KBM-7 (cell line): ENCODE results near the gene GIPC3.
A peak's percentile ranks its signal among the peaks of the same experiment; 100 is the strongest.
"Not testable (repeated sequence)": the region's sequence is repeated elsewhere in the genome, so short reads cannot be mapped to it uniquely, and the experiment has no call there.

Source experiments
- DNase-seq: peaks from one replicate; pipeline ENCODE4 v3.0.0-alpha.2; 2015
- in situ Hi-C: fragments of 300-500 bp; cut with MboI; formaldehyde crosslinking; loops from 2 replicates; pipeline ENCODE4 v1.14.3; 2020; ENCODE audit warnings: low sequenced_read_pairs, low pct_unique_long_range_greater_than_20kb, mixed read lengths

The GIPC3 gene

DNA sequence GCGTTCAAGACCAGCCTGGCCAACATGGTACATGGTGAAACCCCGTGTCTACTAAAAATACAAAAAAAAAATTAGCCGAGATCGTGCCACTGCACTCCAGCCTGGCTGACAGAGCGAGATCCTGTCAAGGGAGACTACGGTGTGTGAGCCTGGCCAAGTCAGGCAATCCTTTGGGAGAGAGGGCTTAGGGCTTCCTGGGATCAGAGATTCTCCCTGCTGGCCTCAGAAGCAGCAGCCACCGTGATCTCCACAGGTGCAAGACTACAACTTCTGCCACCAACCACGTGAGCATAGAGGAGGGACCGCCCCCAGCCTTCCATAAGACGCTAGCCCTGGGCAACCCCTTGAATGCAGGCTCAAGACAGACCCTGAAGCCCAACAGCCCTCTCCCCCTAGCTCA is 35.5 kb upstream of the GIPC3 start:
- in situ Hi-C loops, result no loop called here
- no peak for DNase-seq

DNA sequence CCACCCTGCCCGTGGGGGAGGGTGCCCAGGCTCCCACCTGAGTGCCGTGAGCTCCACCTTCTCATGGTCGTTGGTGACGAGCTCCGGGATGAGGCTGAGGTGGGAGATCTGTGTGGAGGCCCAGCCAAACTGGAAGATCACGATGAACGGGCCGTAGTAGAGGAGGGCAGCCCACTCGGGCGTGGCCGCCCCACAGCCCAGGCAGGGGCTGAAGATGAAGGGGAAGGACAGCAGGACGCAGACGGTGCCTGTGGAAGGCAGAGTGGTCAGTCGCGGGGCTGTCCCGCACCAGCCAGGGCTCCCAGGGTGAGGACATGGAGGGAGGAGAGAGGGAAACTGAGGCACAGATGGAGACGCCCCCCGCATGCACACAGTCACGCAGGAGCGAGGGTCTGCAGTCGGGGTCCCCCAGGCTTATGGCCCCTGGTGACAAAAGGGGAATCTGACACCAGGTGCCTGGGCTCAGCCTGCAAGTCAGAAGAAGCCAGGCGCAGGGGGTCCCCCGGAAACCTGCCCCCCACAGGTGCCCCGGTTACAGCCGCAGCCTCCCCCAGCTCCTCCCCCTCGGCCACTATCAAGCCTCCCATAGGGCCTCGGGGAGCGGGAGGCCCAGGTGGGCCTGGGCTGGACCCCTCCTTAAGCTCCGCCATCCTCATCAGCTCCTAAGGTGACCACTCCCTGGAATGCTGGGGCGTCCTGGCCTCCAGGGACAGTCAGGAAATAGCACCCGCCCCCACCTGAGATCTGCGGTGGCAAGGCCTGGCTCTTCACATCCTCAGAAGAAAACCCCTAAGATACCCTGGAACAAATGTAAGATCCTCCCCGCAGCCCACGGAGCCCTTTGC is 34.1 kb upstream of the GIPC3 start:
- in situ Hi-C loops, result no loop called here
- no peak for DNase-seq

DNA sequence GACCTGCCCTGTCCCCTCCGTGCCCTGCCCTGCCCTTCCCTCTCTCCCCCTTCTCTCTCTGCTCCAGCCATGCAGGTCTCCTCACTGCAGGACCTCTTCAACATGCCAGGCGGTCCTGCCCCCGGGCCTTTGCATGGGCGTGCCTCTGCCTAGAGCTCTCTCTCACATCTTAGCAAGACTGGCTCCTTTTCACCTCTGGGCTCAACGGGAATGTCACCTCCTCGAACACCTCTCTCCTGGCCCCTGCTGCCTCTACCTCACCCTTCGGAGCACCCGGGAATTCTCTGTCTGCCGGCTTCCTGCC is 33.5 kb upstream of the GIPC3 start:
- no peak for DNase-seq
- in situ Hi-C loops, result no loop called here

DNA sequence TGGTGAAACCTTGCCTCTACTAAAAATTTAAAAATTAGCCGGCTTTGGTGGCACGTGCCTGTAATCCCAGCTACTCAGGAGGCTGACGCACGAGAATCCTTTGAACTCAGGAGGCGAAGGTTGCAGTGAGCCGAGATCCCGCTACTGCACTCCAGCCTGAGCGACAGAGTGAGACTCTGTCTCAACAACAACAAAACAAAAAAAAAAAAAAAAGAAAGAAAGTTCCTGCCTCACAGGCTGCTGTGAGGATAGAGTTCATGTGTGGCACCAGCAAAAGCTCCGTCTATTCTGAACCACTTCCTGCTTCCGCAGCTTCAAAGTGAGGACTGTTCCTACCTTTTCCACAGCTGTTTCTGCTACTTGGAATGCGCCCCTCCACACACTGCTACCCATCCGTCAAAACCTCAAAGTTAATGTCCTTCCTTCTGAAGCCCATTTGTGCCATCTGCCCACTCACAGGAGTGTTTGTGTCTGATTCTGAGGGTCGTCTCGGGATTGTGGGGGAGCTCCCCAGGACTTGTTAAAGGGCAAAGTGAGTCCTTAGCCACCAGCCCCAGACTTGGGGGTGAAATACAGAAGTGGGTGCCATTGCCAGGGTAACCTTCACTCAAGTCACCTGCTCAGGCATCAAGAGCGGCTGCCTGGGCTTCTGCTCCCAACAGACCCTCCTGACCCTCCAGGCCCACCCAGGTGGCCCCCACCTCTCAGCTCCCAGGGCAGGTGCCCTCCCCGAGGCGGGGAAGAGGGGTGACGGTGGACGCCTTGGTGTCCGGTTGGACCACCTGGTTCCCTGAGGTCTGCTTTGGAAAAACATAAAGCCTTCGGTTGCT is 30.8 kb upstream of the GIPC3 start:
- in situ Hi-C loops, result no loop called here
- peak; percentile 57 for DNase-seq

DNA sequence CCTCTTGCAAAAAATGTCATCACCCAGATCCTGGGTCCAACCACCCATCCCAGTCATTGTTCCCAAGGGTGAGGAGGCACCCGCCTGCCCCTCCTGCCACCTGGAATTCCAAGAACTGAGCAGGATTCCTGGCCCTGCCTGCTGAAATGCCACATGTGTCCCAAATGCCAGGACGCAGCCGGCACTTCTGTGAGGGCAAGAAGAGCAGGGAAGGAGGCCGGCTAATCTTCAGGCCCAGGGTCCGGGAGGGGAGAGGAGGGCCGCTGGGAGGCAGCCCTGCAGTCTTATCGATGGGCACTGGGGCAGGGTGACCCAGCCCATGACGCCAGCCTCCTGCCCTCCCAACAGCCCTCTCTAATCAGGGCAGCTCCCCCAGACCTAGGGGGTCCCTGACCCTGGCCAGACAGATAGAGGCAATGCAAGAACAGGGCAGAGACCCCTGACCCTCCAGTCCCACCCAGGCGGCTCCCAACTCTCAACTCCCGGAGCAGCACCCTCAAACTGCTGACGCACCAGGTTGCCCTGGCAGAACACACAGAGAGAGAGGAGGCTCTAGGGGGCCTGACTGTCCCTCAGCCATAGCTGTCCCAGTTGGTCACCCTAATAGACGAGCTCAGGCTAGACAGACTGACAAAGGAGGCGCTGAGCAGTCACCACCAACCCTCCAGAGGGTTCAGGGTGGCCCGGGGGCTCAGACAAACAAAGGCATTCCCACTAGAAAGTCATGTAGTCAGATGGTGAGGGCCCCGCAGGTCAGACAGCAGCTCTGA is 29.4 kb upstream of the GIPC3 start:
- in situ Hi-C loops, result no loop called here
- DNase-seq, result no peak

DNA sequence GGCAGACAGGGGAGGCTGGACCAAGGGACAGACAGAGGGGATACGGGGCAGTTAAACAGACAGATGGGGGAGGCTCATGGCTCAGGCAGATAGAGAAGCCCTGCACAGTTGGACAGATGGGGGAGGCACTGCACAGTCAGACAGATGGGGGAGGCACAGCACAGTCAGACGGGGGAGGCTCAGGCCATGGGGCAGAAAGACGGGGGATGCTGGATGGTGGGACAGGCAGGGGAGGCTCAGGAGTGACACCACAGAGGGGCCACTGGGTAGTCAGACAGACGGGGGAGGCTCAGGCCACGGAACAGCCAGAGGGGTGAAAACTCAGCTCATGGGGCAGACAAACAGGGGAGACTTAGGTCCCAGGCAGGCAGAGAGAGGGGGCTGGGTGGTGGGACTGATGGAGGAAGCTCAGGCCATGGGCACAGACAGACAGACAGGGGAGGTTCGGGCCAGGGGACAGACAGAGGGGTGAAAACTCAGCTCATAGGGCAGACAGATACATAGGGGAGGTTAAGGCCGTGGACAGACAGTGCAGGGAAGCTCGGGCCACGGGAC is 28.8 kb upstream of the GIPC3 start:
- in situ Hi-C loops, result no loop called here
- DNase-seq, result no peak

DNA sequence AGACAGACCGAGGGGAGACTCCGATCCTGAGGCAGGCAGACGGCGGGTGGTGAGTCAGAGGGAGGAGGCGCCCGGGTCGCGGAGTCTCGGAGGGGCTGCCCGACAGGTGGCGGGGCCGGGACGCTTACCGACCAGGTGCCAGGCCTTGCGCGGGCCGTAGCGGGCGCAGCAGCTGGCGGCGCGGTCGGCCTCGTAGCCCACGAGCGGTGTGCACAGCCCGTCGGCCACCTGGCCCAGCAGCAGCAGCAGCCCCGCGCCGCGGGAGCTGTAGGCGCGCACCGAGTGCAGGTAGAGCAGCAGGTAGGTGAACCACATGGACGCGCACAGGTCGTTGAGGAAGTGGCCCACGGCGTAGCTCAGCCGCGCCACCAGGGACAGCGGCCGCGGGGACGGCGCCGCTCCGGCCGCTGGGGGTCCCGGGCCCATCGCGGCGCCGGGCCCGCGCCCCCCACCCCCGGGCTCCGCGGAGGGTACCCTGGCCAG is 28.3 kb upstream of the GIPC3 start:
- no peak for DNase-seq
- in situ Hi-C loops, result no loop called here

DNA sequence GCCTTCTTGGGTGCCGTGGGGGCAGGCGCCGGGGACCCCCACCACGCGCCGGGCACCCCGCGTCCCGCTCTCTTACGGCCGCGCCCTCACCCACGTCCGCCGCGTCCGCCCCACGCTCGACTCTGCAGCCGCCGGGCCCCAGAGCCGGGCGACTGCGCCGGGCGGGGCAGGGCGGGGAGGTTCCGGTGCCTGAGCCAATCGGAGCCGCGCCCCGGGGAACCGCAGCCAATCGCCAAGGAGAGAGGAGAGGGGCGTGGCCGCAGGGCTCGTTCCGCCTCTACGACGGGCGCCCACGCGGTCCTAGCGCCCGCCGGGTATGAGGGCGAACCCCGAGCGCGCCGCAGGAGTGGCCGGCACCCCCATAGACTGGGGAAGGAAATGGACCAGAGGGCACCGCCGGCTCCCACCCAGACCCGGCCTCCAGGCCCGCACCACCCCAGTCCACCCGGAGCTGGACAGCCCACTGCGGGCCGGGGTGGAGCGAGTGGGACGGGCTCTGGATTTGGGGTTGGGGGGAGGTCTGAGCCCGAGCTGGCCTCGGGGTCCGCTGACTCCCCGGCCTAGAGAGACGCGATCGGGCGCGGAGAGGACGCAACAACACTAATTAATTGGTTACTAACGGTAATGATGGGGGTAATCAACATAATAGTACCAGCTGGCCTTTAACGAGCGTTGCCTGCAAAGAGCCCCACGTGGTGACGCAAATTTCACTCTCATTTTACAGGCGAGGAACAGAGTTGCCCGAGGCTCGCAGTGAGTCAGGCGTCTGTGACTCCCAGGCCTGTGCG is 27.6 kb upstream of the GIPC3 start, which contains the start of gene MFSD12:
MFSD12 (minus strand) TSS at position 126 of the 788 bp plus-strand sequence. CDS start 183 bp downstream, outside the sequence.
- DNase-seq, result peak; percentile 92
- in situ Hi-C loops, result no loop called here

DNA sequence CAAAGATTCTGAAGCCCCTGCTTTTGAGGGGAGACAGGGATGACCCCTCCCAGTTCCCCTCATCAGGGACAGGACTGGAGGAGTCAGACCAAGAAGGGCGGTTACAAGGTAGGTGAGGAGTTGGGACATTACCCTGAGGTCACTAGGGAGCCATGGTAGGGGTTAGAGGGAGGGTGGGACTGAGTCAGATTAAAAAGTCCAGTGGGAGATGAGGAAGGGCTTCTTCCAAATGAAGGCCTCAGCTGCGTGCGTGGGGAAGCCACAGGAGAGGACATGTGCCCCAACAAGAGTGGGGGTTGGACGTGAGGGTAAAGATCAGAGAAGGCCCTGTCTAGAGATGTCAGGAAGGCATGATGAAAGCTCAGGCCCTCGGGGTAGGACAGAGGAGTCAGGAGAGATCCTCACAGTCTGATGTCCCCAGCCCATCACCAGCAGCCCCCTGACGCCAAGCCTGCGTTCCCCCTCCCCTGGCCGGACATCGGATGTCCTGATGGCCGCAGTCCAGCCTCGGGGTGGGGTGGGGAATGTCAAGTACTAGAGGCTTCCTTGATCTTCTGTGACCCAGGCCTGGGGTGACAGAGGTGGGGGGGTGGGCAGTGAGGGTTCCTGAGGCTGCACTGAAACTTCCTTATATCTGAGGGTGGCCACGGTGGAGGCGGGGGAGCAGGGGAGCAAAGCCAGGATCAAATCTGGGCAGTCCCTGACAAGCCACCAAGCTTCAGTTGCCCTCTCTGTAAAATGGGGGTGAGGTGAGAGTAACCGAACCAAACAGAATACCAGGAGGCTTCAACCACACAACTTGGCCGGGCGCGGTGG is 21.4 kb upstream of the GIPC3 start:
- in situ Hi-C loops, result no loop called here
- DNase-seq, result no peak

DNA sequence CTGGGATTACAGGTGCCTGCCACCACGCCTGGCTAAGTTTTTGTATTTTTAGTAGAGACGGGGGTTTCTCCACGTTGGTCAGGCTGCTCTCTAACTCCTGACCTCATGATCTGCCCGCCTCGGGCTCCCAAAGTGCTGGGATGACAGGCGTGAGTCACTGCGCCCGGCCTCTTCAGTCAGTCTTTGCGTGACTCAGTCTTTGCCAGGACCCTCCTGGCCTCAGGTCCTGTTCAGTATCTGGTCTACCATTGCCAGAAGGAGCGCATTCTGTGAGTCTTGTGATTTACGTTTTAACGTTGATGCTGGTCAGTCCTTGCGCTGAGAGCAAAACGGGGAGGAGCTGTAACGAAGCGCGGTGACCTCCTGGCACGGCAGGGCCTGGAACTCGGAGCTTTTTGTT is 20.1 kb upstream of the GIPC3 start:
- in situ Hi-C loops, result no loop called here
- no peak for DNase-seq

DNA sequence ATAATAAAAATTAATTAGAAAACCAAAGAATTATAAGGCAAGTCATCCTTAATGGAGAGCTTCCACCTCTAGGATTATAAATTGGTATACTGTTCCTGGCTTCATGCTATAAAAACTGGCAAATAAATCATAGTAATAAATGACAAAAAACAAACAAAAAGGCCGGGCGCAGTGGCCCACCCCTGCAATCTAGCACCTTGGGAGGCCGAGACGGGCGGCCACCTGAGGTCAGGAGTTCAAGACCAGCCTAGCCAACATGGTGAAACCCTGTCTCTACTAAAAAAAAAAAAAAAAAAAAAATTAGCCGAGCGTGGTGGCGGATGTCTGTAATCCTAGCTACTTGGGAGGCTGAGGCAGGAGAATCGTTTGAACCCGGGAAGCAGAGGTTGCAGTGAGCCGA is 15.2 kb upstream of the GIPC3 start:
- DNase-seq, in situ Hi-C loops: not testable (repeated sequence)

DNA sequence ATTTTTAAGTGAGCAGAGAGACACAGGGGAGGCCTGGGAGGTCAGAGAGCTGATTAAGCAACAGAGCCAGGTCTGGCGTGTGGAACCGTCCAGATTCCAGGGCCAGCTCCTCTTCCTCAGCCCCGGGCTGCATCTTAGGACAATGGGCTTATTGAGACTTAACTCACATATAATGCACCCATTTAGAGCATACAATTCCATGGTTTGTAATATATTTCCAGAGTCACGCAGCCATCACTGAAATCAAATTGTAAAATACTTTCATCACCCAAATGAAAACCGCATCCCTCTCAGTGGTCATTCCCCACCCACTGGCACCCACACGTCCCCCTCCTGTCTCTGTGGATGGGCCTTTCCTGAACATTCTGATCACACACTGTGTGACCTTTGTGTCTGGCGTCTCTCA is 14.7 kb upstream of the GIPC3 start:
- in situ Hi-C loops, result no loop called here
- no peak for DNase-seq

DNA sequence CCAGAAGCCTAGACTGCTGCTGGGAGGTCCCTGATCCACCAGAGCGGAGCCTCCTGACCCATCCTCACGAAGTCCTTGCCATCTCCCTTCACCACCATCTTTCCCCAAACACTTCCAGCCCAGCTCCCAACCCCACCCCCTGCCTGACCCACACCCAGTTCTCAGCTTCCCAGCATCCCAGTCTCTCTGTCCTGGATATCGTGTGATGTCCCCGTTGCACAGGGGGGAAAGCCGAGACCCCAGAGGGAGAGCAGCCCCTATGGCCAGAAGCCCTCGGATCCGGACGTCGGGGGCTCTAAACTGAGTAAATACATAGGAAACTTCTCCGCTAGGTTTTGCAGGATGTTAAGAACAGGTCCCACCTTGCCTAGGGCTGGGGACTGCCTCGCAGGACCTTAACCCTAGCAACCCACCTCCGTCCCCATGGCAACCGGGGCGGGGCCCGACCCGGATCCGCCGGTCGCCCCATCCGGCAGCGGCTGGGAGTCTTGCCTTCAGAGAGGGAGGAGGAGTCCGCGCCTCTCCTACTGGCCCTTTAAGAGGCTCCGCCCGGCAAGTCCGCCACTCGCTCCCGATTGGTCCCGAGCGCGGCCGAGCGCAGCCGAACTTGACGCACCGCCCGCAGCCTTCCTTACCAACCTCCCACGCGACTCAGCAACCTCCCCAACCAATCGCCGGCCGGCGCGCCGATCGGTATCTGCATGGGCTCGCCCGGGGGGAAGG is 13.0 kb upstream of the GIPC3 start:
- peak; percentile 100 for DNase-seq
- in situ Hi-C loops, result no loop called here

DNA sequence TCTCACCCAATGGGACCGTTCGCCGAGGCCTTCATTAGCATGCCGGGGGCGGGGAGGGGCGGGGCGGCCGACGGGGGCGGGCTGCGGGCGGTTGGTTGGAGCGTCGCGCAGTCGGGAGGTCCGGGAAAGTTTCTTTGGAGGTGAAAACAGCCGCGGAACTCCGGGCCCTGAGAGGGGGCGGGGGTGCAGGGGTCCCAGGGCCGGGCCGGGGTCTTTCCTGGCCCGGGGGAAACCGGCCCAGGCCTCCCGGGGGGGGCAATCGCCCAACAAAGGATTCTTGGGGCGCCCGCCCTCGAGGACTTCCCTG is 12.5 kb upstream of the GIPC3 start, which contains the start of gene HMG20B:
HMG20B (plus strand) TSS at position 90 of the 307 bp plus-strand sequence. CDS start 366 bp downstream, outside the sequence.
- DNase-seq, result no peak
- in situ Hi-C loops, result no loop called here

DNA sequence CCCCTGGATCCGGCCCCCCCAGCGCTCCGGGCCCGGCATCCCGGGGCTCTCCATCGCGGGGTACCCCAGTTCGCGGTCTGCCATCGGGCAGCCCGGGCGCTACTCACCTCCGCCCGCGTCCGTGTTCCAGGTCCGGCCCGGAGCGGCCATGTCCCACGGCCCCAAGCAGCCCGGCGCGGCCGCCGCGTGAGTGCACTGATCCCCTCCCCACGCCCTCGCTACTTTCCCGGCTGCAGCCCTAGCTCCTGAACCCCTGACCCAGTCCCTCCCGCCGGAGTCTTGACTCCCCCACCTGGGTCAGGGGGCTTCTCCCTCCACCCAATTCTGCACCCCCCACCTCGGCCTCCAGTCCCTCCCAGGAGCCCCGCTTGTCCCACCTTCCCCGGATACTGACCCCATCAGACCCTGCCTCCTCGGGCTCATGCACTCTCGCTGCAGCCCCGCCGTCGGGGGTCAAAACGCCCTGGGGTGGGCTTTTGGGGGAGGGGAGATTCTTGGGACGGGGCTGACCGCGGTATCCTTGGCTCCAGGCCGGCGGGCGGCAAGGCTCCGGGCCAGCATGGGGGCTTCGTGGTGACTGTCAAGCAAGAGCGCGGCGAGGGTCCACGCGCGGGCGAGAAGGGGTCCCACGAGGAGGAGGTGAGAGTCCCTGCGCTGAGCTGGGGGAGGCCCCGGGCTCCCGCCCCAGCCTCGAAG is 12.0 kb upstream of the GIPC3 start:
- in situ Hi-C loops, result no loop called here
- no peak for DNase-seq

DNA sequence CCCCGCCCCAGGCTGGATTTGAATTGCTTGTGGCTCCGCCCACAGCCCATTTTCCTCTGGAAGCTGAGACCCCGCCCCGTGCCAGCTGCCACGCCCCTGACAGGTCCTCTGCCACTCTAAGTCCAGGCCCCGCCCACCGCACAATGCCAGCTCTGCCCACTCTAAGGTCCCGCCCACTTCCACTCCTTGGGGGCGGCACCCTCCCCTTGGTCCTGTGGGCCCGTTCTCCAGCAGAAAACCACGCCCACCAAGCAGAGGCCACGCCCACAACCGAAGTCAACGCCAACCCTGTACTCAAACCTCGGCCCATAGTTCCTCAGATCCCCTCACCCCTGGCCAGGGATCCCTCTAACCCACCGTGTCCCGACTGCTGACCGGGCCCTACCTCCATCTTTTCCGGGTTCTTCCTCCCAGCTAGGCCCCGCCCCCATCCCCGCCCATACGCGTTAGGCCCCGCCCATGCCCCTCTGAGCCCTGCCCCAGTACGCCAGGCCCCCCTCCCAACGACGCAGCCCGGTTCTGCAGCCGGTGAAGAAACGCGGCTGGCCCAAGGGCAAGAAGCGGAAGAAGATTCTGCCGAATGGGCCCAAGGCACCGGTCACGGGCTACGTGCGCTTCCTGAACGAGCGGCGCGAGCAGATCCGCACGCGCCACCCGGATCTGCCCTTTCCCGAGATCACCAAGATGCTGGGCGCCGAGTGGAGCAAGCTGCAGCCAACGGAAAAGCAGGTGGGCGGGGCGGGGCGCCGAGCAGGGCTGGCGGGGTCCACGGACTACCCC is 11.2 kb upstream of the GIPC3 start:
- in situ Hi-C loops, result no loop called here
- DNase-seq, result peak; percentile 99
